Peyer's patch (tissue), 4 donors: ENCODE measurements around the gene ARHGAP22.

Experiments used
- CTCF ChIP-seq, 6 experiments: fragments of 450-650 bp in 4 of 6; fragments of 200-600 bp in 2 of 6; sonication (generic) in 1 of 6; IDR thresholded peaks; one replicate each; pipeline ENCODE4 v1.5.1; 2017 to 2019; ENCODE audit warnings: antibody characterized with exemption in 6 of 6, mild to moderate bottlenecking in 3 of 6, moderate library complexity in 1 of 6
- POLR2A ChIP-seq, 2 donors: fragments of 450-650 bp; IDR thresholded peaks; one replicate each; pipeline ENCODE4 v1.5.1; 2017; ENCODE audit warnings: antibody characterized with exemption in 2 of 2, mild to moderate bottlenecking in 2 of 2, moderate library complexity in 2 of 2

GRCh38 chr10:48451969-48452878 lies 152.6 kb downstream of the ARHGAP22 start:
- TF ChIP-seq CTCF (IDR thresholded peaks at IDR 0.05) (no peak), POLR2A (IDR thresholded peaks at IDR 0.05) (no peak)
